Measurements from ENCODE around the gene CDR2L.

The CDR2L gene

DNA sequence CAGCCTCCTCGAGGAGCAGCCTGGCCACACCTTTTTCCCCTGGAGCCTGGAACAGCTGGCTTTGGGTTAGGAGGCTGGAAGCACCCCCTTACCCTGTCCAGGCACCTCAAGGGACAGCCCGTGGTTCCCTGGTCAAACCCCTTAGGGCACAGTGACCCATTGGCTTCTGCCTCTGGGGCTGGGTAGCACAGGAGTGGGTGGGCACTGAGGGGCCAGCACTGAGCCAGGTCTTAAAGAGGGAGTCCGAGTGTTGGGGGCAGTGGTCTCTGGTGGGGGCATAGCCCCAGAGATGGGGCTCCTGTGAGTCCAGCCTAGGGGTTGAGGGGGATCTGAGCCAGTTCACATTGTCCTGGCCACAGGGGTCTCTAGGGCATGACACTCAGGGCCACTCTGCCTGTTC, 36.4 kb upstream of the CDR2L start:
- Histone ChIP-seq H3K4me3 (replicated peaks; ENCODE audit: low read depth, low read length) (no peak overlapping the region), H3K36me3 (ENCODE audit: control insufficient read depth, insufficient read depth, low read length) (no peaks in the 10 kb centered on the region), H3K27me3 (replicated peaks; ENCODE audit: control insufficient read depth, insufficient read depth, low read length) (no peaks in the 10 kb centered on the region)
- no peak for DNase-seq (ENCODE audit: extremely low read depth, insufficient read length)
- TF ChIP-seq, protein P1, sequence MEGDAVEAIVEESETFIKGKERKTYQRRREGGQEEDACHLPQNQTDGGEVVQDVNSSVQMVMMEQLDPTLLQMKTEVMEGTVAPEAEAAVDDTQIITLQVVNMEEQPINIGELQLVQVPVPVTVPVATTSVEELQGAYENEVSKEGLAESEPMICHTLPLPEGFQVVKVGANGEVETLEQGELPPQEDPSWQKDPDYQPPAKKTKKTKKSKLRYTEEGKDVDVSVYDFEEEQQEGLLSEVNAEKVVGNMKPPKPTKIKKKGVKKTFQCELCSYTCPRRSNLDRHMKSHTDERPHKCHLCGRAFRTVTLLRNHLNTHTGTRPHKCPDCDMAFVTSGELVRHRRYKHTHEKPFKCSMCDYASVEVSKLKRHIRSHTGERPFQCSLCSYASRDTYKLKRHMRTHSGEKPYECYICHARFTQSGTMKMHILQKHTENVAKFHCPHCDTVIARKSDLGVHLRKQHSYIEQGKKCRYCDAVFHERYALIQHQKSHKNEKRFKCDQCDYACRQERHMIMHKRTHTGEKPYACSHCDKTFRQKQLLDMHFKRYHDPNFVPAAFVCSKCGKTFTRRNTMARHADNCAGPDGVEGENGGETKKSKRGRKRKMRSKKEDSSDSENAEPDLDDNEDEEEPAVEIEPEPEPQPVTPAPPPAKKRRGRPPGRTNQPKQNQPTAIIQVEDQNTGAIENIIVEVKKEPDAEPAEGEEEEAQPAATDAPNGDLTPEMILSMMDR (IDR thresholded peaks at IDR 0.05; ENCODE audit: insufficient read depth, low read length, poor library complexity, severe bottlenecking), result no peak

DNA sequence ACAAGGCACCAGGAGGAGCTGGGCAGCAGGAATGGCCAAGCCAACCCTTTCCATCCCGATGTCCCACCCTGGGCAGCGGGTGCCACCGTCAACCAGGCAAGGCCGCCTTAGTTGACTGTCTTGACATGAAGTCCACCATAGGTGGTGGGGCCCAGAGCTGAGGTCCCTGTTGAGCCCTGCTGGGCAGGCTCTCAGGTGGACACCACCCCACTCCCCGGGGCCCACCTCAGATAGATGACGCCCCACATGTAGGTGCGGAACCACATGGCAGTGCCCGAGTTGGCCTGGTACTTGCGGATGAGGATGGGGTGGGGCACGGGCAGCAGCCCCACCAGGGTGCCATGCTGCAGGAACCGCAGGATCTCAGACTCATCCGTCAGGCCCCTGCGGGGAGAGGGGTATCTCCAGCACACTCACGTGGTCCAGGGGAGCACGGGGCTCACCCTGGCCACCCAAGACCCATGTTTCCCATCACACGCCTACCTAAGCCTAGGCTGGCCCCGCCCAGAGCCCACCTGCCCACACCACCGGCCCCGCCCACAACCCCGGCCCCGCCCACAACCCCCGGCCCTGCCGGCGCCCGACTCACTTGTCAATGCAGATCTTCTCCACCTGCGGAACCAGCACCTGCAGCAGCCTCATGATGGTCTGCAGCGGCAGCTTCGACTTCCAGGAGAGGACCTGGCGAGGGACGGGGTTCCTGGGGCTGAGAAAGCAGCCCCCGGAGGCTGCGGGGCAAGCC, 35.6 kb upstream of the CDR2L start:
- no peak for DNase-seq (ENCODE audit: extremely low read depth, insufficient read length)
- TF ChIP-seq, protein P1 (IDR thresholded peaks at IDR 0.05; ENCODE audit: insufficient read depth, low read length, poor library complexity, severe bottlenecking), result no peak
- no peaks in the 10 kb centered on the region for H3K36me3 ChIP-seq (ENCODE audit: control insufficient read depth, insufficient read depth, low read length)
- H3K27me3 ChIP-seq (replicated peaks; ENCODE audit: control insufficient read depth, insufficient read depth, low read length), result no peaks in the 10 kb centered on the region
- no peak overlapping the region for H3K4me3 ChIP-seq (replicated peaks; ENCODE audit: low read depth, low read length)

DNA sequence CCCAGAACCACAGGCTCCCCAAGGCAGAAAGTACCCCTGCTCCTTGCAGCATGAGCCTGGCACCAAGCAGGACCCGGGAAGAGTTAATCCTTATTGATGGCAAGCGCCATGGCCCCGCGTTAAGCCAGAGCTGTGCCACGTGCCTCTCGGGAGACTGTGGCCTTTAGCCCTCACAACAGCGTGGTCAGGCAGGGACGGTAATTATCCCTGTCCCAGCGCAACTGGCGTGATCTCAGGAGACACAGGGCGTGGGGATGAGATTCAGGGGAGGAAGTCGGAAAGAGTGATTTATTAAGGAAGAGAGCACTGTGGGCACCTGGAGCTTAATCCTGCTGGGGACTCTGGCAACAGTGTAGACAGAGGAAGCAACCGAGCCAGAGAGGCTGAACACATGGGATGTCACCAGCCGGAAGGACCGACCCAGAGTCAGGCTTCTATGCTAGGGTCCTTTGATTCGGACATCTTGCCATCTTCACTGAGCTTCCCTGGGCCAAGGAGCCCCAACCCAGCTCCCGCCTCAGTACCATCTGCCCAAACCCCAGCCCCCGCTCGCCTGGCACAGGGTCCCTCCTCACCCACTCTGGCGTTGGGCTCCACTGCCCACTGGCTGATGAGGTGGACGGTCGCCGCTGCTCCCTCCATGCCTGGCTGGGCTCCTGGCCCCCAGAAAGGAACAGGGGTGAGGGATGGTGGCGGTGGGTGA, 34.9 kb upstream of the CDR2L start:
- no peak for DNase-seq (ENCODE audit: extremely low read depth, insufficient read length)
- Histone ChIP-seq H3K4me3 (replicated peaks; ENCODE audit: low read depth, low read length) (no peak overlapping the region), H3K27me3 (replicated peaks; ENCODE audit: control insufficient read depth, insufficient read depth, low read length) (no peaks in the 10 kb centered on the region), H3K36me3 (ENCODE audit: control insufficient read depth, insufficient read depth, low read length) (no peaks in the 10 kb centered on the region)
- TF ChIP-seq, protein P1 (IDR thresholded peaks at IDR 0.05; ENCODE audit: insufficient read depth, low read length, poor library complexity, severe bottlenecking), result no peak

DNA sequence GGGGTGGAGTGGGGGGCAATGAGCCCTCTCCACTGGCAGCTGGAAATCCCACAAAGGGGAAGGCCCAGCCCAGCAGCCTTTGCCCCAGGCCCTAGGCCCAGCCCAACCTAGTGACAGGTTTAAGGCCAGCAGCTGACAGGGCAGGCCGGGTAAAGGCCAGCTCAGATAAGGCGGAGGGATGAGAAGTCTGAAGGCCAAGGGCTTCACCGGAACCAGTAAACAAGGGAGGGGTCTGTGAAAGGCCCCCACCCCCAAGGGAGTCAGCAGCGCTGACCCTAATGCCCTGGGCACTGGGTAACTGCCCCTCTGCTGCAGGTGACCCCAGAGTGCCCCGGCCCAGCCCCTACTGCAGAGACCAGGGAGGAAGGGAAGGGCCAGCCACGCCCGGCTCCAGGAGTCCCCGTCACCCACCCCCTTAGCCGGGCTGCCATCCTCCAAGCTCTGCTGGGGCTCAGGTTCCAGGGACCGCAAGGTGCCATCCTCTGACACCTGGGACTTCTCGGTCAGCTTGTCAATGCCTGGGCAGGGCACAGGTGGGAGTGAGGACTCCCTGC, 34.2 kb upstream of the CDR2L start:
- TF ChIP-seq, protein P1 (IDR thresholded peaks at IDR 0.05; ENCODE audit: insufficient read depth, low read length, poor library complexity, severe bottlenecking), result no peak
- DNase-seq (ENCODE audit: extremely low read depth, insufficient read length), result no peak
- Histone ChIP-seq H3K4me3 (replicated peaks; ENCODE audit: low read depth, low read length) (no peak overlapping the region), H3K27me3 (replicated peaks; ENCODE audit: control insufficient read depth, insufficient read depth, low read length) (no peaks in the 10 kb centered on the region), H3K36me3 (ENCODE audit: control insufficient read depth, insufficient read depth, low read length) (no peaks in the 10 kb centered on the region)

DNA sequence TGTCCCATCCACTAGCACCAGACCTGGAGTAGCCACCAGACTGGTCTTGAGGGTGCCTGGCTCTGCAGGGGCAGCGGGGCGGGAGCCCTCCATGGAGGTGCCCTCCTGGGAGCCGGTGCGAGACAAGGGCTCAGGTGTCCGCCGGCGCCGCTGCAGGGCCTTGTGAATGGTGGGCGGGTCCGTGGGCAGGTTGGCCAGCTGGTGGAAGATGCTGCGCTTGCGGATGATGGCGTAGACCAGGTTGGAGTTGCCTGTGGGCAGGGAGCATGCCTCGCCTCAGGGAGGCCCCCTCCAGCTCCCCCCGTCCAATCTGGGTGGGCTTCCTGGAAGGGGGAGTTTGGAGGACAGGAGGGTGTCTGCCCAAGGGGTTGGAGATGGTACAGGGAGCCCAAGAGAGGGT, 33.3 kb upstream of the CDR2L start:
- TF ChIP-seq, protein P1 (IDR thresholded peaks at IDR 0.05; ENCODE audit: insufficient read depth, low read length, poor library complexity, severe bottlenecking), result no peak
- H3K4me3 ChIP-seq (replicated peaks; ENCODE audit: low read depth, low read length), result no peak overlapping the region
- DNase-seq (ENCODE audit: extremely low read depth, insufficient read length), result no peak
- no peaks in the 10 kb centered on the region for H3K27me3 ChIP-seq (replicated peaks; ENCODE audit: control insufficient read depth, insufficient read depth, low read length)
- no peaks in the 10 kb centered on the region for H3K36me3 ChIP-seq (ENCODE audit: control insufficient read depth, insufficient read depth, low read length)

Data from GM06990 (cell line).